GM19351 (cell line): Measurements from ENCODE around the gene PNMA8A.
"Not testable (repeated sequence)": the region's sequence is repeated elsewhere in the genome, so short reads cannot be mapped to it uniquely, and the experiment has no call there.

Source experiments
- ATAC-seq: cut with Tn5 transposase; IDR thresholded peaks from one replicate; pipeline ENCODE4 v1.9.1; 2021; ENCODE audit warnings: mild to moderate bottlenecking, moderate library complexity; ENCODE audit not compliant: unreplicated experiment

Gene PNMA8A

DNA sequence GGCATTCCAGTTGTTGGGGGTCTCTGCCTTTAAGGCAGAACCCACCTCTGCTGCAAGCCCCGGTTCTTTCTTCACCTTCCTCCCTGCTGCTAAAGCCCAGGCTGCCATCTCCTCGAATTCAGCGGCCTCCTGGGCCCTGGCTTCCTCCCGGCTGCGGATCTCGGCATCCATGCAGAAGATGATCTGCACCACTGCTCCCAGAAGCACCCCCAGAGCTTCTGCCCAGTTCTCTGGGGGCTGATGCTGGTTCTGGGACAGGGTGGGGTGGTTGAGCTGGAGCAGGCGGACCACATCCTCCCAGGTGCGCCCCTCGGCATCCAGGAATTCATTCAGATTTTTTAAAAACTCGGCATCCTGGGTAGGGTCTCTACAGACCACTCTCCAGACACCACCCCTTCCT lies 987 bp downstream of the PNMA8A start:
- ATAC-seq = no peak

- ATAC-seq = no peak
Observed at GRCh38 chr19:46469541-46470185, 1.7 kb downstream of the PNMA8A start.

DNA sequence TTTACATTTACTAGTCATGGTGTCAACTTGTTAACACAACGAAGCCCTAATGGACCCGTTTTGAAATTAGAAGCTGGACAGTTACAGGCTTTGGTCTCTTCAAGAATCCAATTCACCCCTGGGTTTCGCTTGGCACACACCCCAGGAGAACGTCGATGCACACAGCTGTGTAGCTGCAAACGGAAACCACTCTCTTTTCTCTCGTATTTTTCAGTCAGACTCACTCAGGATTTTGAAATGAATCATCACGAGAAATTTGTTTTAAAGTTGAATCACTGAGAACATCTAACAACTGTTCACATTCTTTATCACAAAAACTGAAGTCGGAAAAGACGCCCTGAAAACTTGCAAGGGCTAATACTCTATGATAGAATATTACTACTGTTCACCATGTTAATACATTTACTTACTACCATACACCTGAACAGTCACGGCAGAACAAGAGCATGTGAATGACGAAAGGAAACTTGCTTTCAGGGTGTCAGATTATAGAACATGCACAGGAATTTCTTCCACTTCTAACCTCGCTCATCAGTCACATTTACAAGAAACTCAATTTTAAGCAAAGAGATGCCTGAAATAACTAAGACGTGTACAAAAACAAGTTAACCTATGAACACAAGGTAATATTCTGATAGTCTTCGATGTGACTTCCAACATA lies 4.7 kb downstream of the PNMA8A start:
- peak; percentile 77 for ATAC-seq

- ATAC-seq = no peak
Observed at GRCh38 chr19:46463516-46463915, 7.8 kb downstream of the PNMA8A start.

- no peak for ATAC-seq
Observed at GRCh38 chr19:46461537-46461936, 9.8 kb downstream of the PNMA8A start.

DNA sequence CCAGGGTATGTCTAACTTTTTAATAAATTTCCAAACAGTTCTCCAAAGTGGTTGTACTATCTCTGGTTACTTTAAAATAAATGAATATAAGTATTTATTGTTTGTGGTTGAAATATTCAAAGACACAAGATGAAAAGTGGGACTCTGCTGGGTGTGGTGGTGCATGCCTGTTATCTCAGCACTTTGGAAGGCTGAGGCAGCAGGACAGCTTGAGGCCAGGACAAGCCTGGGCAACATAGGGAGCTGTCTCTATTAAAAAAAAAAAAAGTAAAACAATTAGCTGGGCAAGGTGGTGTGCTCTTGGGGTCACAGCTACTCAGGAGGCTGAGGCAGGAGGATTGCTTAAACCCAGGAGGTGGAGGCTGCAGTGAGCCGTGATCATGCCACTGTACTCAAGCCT lies 10.4 kb downstream of the PNMA8A start:
- no peak for ATAC-seq

DNA sequence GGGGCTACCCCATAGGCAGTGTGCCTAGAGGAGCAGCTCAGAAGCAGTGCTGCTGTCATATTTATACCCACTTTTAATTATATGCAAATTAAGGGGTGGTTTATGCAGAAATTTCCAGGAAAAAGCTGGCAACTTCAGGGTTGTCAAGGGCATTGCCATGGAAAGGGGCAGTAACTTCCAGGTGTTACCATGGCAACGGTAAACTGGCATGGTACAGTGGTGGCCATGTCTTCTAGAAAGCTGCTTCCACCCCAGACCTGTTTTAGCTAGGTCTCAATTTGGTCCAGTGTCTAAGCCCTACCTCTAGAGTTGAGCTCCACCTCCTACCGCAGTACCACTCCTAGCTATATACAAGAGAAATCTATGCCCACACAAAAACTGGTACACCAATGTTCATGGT lies 11.3 kb downstream of the PNMA8A start:
- ATAC-seq = no peak

DNA sequence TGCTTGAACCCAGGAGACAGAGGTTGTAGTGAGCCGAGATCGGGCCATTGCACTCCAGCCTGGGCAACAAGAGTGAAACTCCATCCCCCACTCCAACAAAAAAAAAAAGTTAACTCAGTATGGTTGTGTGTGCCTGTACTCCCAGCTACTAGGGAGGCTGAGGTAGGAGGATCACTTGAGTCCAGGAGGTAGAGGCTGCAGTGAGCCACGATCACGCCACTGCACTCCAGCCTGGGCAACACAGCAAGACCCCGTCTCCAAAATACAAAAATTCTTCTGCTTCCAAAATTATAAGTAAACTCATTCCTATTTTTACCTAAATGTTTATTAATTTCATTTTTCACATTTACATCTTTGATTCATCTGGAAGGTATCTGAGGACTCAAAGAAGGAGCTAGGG lies 14.4 kb downstream of the PNMA8A start:
- ATAC-seq = no peak

GRCh38 chr19:46454244-46454643 lies 17.1 kb downstream of the PNMA8A start:
- ATAC-seq = no peak

DNA sequence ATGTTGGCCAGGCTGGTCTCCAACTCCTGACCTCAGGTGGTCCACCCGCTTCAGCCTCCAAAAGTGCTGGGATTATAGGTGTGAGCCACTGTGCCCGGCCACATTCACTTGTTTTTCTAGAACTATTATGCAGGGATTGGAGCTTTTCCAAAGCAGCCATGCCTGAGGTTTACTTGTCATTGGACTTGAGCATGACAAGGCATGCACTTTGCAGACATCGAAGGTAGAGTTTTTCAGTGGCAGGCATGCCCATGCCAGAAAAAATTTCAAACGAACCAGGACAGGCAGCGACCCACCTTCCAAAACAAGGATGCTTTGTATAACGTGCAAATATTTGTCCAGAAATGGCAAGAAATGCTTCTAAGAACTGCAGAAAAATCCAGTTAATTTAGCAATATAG lies 17.7 kb downstream of the PNMA8A start:
- no peak for ATAC-seq

- ATAC-seq = no peak
Observed at GRCh38 chr19:46452186-46452585, 19.2 kb downstream of the PNMA8A start.

- no peak for ATAC-seq
Observed at GRCh38 chr19:46451352-46451751, 20.0 kb downstream of the PNMA8A start.

GRCh38 chr19:46450737-46451136 lies 20.6 kb downstream of the PNMA8A start:
- no peak for ATAC-seq

- ATAC-seq = no peak
Observed at GRCh38 chr19:46449228-46449627, 22.1 kb downstream of the PNMA8A start.

GRCh38 chr19:46448601-46449000 lies 22.8 kb downstream of the PNMA8A start:
- ATAC-seq = no peak

DNA sequence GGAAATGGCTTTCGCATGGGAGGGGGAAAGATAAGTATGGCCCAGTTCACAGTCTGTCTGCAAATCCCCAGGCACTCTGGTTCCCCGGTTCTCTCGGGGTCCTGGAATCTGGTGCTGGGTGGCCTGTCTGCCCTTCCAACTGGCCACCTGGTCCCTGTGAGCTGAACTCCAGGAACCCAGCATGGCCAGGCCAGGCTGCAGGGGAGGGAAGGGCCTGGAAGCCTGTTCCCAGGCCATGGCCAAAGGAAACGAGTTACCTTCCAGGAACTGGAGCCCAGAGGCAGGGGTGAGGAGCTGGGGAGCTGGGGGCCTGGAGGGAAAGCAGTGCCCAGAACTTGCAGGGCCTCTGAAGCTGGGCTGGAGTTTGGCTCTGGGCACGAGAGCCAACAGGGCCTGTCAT lies 23.5 kb downstream of the PNMA8A start:
- ATAC-seq = no peak

DNA sequence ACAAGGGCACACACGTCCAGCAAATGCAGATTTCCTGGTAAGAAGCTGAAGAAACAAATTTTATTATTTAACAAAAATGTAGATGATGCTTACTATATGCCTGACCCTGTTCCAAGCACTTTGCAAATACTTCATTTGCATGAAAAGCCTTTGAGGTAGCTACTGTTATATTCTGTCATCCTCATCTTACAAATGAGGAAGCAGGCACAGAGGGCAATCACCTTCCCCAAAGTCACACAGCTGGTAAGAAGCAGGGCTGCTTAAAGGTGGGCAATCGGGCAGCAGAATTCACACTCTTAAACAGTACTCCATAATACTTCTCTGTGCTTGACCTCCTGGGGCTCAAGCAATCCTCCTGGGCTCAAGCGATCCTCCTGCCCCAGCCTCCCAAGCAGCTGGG lies 24.4 kb downstream of the PNMA8A start:
- ATAC-seq = no peak

GRCh38 chr19:46446021-46446420 lies 25.3 kb downstream of the PNMA8A start:
- ATAC-seq = no peak

- ATAC-seq = no peak
Observed at GRCh38 chr19:46442808-46443450, 28.4 kb downstream of the PNMA8A start.

DNA sequence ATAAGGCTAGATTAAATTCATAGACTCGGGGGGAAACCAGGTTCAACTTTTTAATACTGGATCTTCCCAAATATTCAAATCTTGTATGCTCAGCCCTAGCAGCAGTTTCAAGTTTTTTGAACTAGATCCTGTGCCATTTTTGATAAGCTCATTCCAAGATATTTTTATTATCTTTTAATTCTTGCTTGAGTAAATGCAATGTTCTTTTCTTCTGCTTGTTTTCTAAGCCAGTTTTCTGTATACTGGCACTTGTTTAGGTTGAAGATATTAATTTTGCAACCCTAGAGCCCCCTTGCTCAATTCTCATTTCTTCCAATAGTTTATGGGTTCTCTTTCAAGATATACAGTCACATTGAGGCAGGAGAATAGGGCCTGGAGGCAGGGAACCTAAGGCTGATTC lies 29.5 kb downstream of the PNMA8A start:
- no peak for ATAC-seq

DNA sequence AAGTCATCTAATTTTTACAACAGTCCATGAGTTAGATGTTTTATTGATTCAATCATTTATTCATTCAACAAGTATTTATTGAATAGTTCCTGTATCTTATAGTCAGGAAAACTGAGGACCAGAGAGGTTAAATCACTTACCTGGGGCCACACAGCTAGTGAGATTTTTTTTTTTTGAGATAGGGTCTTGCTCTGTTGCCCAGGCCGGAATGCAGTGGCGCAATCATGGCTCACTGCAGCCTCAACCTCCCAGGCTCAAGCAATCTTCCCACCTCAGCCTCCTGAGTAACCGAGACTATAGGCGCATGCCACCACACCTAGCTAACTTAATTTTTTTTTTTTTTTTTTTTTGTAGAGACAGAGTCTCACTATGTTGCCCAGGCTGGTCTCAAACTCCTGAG lies 35.7 kb downstream of the PNMA8A start:
- not testable (repeated sequence) for ATAC-seq

DNA sequence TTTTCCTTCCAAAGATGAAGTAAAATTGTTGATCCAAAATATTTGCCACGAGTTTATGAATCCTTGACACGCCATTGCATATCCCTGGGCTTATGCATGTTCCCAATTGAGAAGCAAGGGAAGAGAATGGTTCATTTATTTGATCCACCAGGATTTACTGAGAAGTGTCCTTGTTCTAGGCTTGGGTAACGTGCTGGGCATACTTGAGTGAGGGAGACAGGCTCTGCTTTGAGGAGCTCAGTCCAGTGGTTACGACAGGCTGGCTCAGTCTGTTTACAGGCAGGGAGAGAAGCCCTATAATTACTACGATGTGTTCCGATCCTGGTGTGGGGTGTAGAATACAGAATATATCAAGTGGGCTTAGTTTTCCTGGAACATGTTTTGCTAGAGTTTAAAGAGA lies 36.4 kb downstream of the PNMA8A start:
- no peak for ATAC-seq
